GM23338 (cell line): Measurements from ENCODE around the gene MFRP. TPM values are rescaled to one million over a fixed set of nuclear protein-coding genes. Genes with fewer than 3 reads are reported as not detected.

ENCODE experiments used
- ATAC-seq: fragments of 200-7000 bp; cut with Tn5 transposase; 3 replicates; pipeline ENCODE4 v1.9.1; 2020
- DNase-seq: peaks from one replicate; pipeline ENCODE4 v3.0.0-alpha.2; 2015; ENCODE audit warnings: low spot score
- H2AFZ ChIP-seq: fragments of 200-600 bp; sonication (generic); 2 replicates; pipeline ENCODE4 v1.8.0; 2016; ENCODE audit warnings: antibody characterized with exemption, mild to moderate bottlenecking, moderate library complexity
- H3F3A ChIP-seq: fragments of 200-600 bp; sonication (generic); replicated peaks from 2 replicates; pipeline ENCODE4 v1.8.0; 2017; ENCODE audit warnings: antibody characterized with exemption, mixed run types, low read depth
- H3K27ac ChIP-seq: fragments of 200-600 bp; sonication (generic); 2 replicates; pipeline ENCODE4 v1.6.1; 2016; ENCODE audit warnings: low read depth
- H3K27me3 ChIP-seq: fragments of 200-600 bp; sonication (generic); 2 replicates; pipeline ENCODE4 v1.8.0; 2016; ENCODE audit warnings: mild to moderate bottlenecking, mixed run types, moderate library complexity; ENCODE audit not compliant: insufficient read depth
- H3K36me3 ChIP-seq: fragments of 200-600 bp; sonication (generic); 2 replicates; pipeline ENCODE4 v1.8.0; 2016; ENCODE audit warnings: mild to moderate bottlenecking; ENCODE audit not compliant: insufficient read depth
- H3K4me1 ChIP-seq: fragments of 200-600 bp; sonication (generic); 2 replicates; pipeline ENCODE4 v1.8.0; 2016; ENCODE audit warnings: mild to moderate bottlenecking, moderate library complexity; ENCODE audit not compliant: insufficient read depth
- H3K4me2 ChIP-seq: fragments of 200-600 bp; sonication (generic); 2 replicates; pipeline ENCODE4 v1.7.1; 2017; ENCODE audit warnings: mixed run types
- H3K4me3 ChIP-seq: fragments of 200-600 bp; sonication (generic); 2 replicates; pipeline ENCODE4 v1.6.1; 2016; ENCODE audit warnings: mixed run types
- H3K79me2 ChIP-seq: fragments of 200-600 bp; sonication (generic); replicated peaks from 2 replicates; pipeline ENCODE4 v1.8.0; 2017; ENCODE audit warnings: mild to moderate bottlenecking; ENCODE audit not compliant: insufficient read depth
- H3K9me2 ChIP-seq: fragments of 200-600 bp; sonication (generic); 2 replicates; pipeline ENCODE4 v1.8.0; 2017; ENCODE audit not compliant: insufficient read depth
- H4K20me1 ChIP-seq: fragments of 200-600 bp; sonication (generic); replicated peaks from 2 replicates; pipeline ENCODE4 v1.8.0; 2017; ENCODE audit warnings: mild to moderate bottlenecking; ENCODE audit not compliant: insufficient read depth
- H3K27ac Mint-ChIP-seq: 2 replicates; pipeline ENCODE4 v1.8.0; 2020; ENCODE audit warnings: inconsistent platforms, mild to moderate bottlenecking, moderate library complexity, mixed read lengths
- H3K27me3 Mint-ChIP-seq: 3 replicates; pipeline ENCODE4 v1.8.0; 2022; ENCODE audit warnings: low read depth, mild to moderate bottlenecking, moderate library complexity, mixed read lengths, inconsistent platforms; ENCODE audit not compliant: insufficient read depth, poor library complexity
- H3K36me3 Mint-ChIP-seq: 3 replicates; pipeline ENCODE4 v1.8.0; 2021; ENCODE audit warnings: low read depth, mild to moderate bottlenecking, inconsistent platforms, moderate library complexity, mixed read lengths
- H3K4me1 Mint-ChIP-seq: 3 replicates; pipeline ENCODE4 v1.8.0; 2020; ENCODE audit warnings: mild to moderate bottlenecking, inconsistent platforms, mixed read lengths
- H3K4me3 Mint-ChIP-seq: 3 replicates; pipeline ENCODE4 v1.8.0; 2021; ENCODE audit warnings: moderate library complexity, mild to moderate bottlenecking, inconsistent platforms, mixed read lengths
- H3K9me3 Mint-ChIP-seq: 3 replicates; pipeline ENCODE4 v1.8.0; 2020; ENCODE audit warnings: moderate library complexity, mild to moderate bottlenecking, inconsistent platforms, mixed read lengths
- CREB1 ChIP-seq: fragments of 250-450 bp; sonication (Bioruptor Pico); IDR thresholded peaks from 2 replicates; pipeline ENCODE4 v1.5.0; 2020; ENCODE audit warnings: low read depth, mild to moderate bottlenecking, moderate library complexity
- CTCF ChIP-seq, 2 experiments: fragments of 200-600 bp in 1 of 2; sonication (generic) in 1 of 2; conservative IDR thresholded peaks; 2 replicates each; pipeline versions ENCODE4 v1.5.1 to v1.6.1; 2016 to 2017; ENCODE audit warnings: antibody characterized with exemption in 2 of 2, low read depth in 2 of 2, mild to moderate bottlenecking in 2 of 2, moderate library complexity in 1 of 2
- JUNB ChIP-seq: IDR thresholded peaks from one replicate; pipeline ENCODE4 v1.6.1; 2016; ENCODE audit warnings: antibody characterized with exemption; ENCODE audit not compliant: unreplicated experiment
- NANOG ChIP-seq: IDR thresholded peaks from 2 replicates; pipeline ENCODE4 v1.6.1; 2016; ENCODE audit warnings: antibody characterized with exemption, borderline replicate concordance
- POLR2AphosphoS5 ChIP-seq: IDR thresholded peaks from 2 replicates; pipeline ENCODE4 v1.6.1; 2016; ENCODE audit warnings: antibody characterized with exemption, low read depth
- STAT1 ChIP-seq: IDR thresholded peaks from one replicate; pipeline ENCODE4 v1.6.1; 2016; ENCODE audit warnings: antibody characterized with exemption; ENCODE audit not compliant: unreplicated experiment
- ZNF331 ChIP-seq: fragments of 250-450 bp; sonication (Bioruptor Pico); IDR thresholded peaks from 2 replicates; pipeline ENCODE4 v1.5.0; 2020; ENCODE audit warnings: low read depth, mild to moderate bottlenecking, moderate library complexity
- polyA plus RNA-seq: library from polyadenylated mRNA; unstranded; fragments of >200 nt; fragmentation: Nextera tagmentation; extraction: Ambion mirVana; gene quantifications from 2 replicates; pipeline ENCODE4 v1.2.1, GENCODE V29; 2016
- total RNA-seq: library from RNA; depleted of rRNA; stranded (reverse); fragments of >200 nt; shearing (Covaris generic); gene quantifications from 2 replicates; pipeline ENCODE4 v1.2.3, GENCODE V29; 2014
- TF ChIP-seq, protein P1 (sequence below): IDR thresholded peaks from 2 replicates; pipeline ENCODE4 v1.6.1; 2016; ENCODE audit warnings: antibody characterized with exemption
- TF ChIP-seq, protein P2 (sequence below): fragments of 250-450 bp; sonication (Bioruptor Pico); IDR thresholded peaks from 2 replicates; pipeline ENCODE4 v1.5.0; 2020; ENCODE audit warnings: mild to moderate bottlenecking, moderate library complexity

MFRP gene
- total and polyA plus RNA-seq, 2 experiments from 2014 or later, result 0.03 TPM; not detected in 1

DNA sequence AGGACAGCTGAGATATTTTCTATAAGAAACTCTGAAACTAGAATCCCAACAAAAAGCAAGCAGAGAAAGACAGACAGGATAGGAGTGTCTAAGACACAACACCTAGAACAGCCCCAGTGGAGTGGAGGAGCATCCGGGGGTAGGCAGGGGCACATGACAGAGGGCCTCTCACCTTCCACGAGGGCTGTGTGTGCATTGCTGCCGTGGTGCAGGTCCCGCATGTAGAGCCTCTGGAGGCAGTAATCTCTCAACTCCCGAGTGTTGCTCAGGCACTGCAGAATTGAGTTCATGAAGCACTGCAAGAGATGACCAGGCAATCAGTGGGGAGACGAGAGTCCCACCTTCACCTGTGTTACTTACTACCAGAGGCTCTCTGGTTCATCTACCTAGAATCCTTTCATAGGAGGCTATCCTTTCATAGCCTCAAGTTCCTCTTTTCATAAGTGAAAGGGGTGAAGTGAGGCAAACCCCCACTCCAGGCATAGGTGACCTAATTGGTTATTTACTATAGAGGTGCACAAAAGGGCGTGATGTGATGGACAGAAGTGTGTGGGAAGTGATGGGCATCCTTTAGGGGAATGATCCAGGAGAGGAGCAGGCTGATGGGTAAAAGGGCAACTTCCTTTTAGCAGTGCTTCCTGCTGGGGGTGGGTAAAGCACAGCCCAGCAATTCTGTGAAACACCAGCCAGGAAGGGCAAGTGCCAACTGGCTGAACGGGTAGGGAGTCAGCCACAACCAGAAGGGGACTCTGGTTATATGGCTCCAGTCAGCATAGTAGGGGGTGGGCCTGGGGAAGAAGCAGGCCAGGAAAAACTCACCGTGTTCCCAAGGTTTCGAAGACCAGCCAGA lies 13.1 kb upstream of the MFRP start:
- Histone ChIP-seq H3K4me3 (no peak overlapping the region), H3K36me3 (no peaks in the 10 kb centered on the region), H4K20me1 (peaks cover 4% of the 10 kb centered on the region; the same call in 1 of the 2 replicates), H3K9me2 (no peaks in the 10 kb centered on the region), H2AFZ (no peak overlapping the region), H3K79me2 (no peaks in the 10 kb centered on the region), H3K4me1 (peaks cover 42% of the 10 kb centered on the region), H3K27ac (no peak overlapping the region), H3K4me2 (no peak overlapping the region), H3F3A (peaks cover 3% of the 10 kb centered on the region; the same call in 1 of the 2 replicates), H3K27me3 (peaks cover 49% of the 10 kb centered on the region)
- Mint-ChIP-seq H3K27me3 (peaks cover 26% of the 10 kb centered on the region), H3K9me3 (no peaks in the 10 kb centered on the region; the same call in 2 of the 3 replicates), H3K27ac (no peak overlapping the region), H3K4me1 (peaks cover 43% of the 10 kb centered on the region), H3K4me3 (no peak overlapping the region; the same call in 2 of the 3 replicates), H3K36me3 (peaks cover 19% of the 10 kb centered on the region)
- DNase-seq, result no peak
- no peak for ATAC-seq
- no peak for TF ChIP-seq CTCF (conservative IDR thresholded peaks at IDR 0.05; ENCODE audit: low read depth in 2 of 2)
- no peak for TF ChIP-seq NANOG
- no peak for TF ChIP-seq CREB1
- TF ChIP-seq, protein P1, sequence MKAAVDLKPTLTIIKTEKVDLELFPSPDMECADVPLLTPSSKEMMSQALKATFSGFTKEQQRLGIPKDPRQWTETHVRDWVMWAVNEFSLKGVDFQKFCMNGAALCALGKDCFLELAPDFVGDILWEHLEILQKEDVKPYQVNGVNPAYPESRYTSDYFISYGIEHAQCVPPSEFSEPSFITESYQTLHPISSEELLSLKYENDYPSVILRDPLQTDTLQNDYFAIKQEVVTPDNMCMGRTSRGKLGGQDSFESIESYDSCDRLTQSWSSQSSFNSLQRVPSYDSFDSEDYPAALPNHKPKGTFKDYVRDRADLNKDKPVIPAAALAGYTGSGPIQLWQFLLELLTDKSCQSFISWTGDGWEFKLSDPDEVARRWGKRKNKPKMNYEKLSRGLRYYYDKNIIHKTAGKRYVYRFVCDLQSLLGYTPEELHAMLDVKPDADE, result no peak
- TF ChIP-seq, protein P2, sequence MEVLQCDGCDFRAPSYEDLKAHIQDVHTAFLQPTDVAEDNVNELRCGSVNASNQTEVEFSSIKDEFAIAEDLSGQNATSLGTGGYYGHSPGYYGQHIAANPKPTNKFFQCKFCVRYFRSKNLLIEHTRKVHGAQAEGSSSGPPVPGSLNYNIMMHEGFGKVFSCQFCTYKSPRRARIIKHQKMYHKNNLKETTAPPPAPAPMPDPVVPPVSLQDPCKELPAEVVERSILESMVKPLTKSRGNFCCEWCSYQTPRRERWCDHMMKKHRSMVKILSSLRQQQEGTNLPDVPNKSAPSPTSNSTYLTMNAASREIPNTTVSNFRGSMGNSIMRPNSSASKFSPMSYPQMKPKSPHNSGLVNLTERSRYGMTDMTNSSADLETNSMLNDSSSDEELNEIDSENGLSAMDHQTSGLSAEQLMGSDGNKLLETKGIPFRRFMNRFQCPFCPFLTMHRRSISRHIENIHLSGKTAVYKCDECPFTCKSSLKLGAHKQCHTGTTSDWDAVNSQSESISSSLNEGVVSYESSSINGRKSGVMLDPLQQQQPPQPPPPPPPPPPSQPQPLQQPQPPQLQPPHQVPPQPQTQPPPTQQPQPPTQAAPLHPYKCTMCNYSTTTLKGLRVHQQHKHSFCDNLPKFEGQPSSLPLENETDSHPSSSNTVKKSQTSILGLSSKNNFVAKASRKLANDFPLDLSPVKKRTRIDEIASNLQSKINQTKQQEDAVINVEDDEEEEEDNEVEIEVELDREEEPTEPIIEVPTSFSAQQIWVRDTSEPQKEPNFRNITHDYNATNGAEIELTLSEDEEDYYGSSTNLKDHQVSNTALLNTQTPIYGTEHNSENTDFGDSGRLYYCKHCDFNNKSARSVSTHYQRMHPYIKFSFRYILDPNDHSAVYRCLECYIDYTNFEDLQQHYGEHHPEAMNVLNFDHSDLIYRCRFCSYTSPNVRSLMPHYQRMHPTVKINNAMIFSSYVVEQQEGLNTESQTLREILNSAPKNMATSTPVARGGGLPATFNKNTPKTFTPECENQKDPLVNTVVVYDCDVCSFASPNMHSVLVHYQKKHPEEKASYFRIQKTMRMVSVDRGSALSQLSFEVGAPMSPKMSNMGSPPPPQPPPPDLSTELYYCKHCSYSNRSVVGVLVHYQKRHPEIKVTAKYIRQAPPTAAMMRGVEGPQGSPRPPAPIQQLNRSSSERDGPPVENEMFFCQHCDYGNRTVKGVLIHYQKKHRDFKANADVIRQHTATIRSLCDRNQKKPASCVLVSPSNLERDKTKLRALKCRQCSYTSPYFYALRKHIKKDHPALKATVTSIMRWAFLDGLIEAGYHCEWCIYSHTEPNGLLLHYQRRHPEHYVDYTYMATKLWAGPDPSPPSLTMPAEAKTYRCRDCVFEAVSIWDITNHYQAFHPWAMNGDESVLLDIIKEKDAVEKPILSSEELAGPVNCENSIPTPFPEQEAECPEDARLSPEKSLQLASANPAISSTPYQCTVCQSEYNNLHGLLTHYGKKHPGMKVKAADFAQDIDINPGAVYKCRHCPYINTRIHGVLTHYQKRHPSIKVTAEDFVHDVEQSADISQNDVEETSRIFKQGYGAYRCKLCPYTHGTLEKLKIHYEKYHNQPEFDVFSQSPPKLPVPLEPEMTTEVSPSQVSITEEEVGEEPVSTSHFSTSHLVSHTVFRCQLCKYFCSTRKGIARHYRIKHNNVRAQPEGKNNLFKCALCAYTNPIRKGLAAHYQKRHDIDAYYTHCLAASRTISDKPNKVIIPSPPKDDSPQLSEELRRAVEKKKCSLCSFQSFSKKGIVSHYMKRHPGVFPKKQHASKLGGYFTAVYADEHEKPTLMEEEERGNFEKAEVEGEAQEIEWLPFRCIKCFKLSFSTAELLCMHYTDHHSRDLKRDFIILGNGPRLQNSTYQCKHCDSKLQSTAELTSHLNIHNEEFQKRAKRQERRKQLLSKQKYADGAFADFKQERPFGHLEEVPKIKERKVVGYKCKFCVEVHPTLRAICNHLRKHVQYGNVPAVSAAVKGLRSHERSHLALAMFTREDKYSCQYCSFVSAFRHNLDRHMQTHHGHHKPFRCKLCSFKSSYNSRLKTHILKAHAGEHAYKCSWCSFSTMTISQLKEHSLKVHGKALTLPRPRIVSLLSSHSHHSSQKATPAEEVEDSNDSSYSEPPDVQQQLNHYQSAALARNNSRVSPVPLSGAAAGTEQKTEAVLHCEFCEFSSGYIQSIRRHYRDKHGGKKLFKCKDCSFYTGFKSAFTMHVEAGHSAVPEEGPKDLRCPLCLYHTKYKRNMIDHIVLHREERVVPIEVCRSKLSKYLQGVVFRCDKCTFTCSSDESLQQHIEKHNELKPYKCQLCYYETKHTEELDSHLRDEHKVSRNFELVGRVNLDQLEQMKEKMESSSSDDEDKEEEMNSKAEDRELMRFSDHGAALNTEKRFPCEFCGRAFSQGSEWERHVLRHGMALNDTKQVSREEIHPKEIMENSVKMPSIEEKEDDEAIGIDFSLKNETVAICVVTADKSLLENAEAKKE (CRISPR knock-in tag), result no peak
- TF ChIP-seq STAT1, result no peak
- no peak for TF ChIP-seq ZNF331 (CRISPR knock-in tag)
- no peak for TF ChIP-seq JUNB
- TF ChIP-seq POLR2AphosphoS5, result no peak
